Kidney (tissue), 14 donors: ENCODE measurements around the gene DZANK1. TPM values are rescaled to one million over a fixed set of nuclear protein-coding genes. Genes with fewer than 3 reads are reported as not detected.

Experiments
- DNase-seq, 5 donors: peaks; one replicate each; pipeline ENCODE4 v3.0.0-alpha.2; 2013 to 2020
- FAIRE-seq: peaks from 2 replicates; lab custom pipeline; 2012; peaks lifted over from hg19 to GRCh38; lab: Jason Lieb, UNC
- H3K27ac ChIP-seq, 2 donors: one replicate each; pipeline ENCODE4 v1.7.0; 2013; ENCODE audit warnings: low read depth in 2 of 2, low read length in 2 of 2, inconsistent platforms in 1 of 2
- H3K27me3 ChIP-seq: one replicate; pipeline ENCODE4 v1.7.1; 2013; ENCODE audit warnings: low read length, inconsistent platforms; ENCODE audit not compliant: control insufficient read depth, insufficient read depth
- H3K36me3 ChIP-seq, 3 donors: one replicate each; pipeline versions ENCODE4 v1.7.0 to v1.7.1; 2013; ENCODE audit warnings: low read length in 3 of 3, control low read depth in 1 of 3, inconsistent platforms in 1 of 3; ENCODE audit not compliant: insufficient read depth in 3 of 3, control insufficient read depth in 2 of 3
- H3K4me1 ChIP-seq, 3 donors: one replicate each; pipeline versions ENCODE4 v1.7.0 to v1.7.1; 2013; ENCODE audit warnings: low read length in 3 of 3, inconsistent platforms in 1 of 3, low read depth in 1 of 3; ENCODE audit not compliant: control insufficient read depth in 2 of 3, insufficient read depth in 2 of 3
- H3K4me3 ChIP-seq, 3 donors: one replicate each; pipeline versions ENCODE4 v1.7.0 to v1.8.1; 2013; ENCODE audit warnings: low read length in 3 of 3, control low read depth in 1 of 3, inconsistent platforms in 1 of 3
- H3K9ac ChIP-seq, 3 donors: one replicate each; pipeline versions ENCODE4 v1.7.0 to v1.7.1; 2013; ENCODE audit warnings: low read length in 3 of 3, control low read depth in 1 of 3, inconsistent platforms in 1 of 3
- H3K9me3 ChIP-seq, 3 donors: one replicate each; pipeline versions ENCODE4 v1.7.0 to v1.7.1; 2013; ENCODE audit warnings: low read length in 3 of 3, control low read depth in 1 of 3, inconsistent platforms in 1 of 3; ENCODE audit not compliant: control insufficient read depth in 2 of 3, insufficient read depth in 1 of 3
- CTCF ChIP-seq: IDR thresholded peaks from 3 replicates; pipeline ENCODE4 v1.5.1; 2012; ENCODE audit warnings: mild to moderate bottlenecking, moderate library complexity, borderline replicate concordance; ENCODE audit not compliant: insufficient read depth; ENCODE audit errors: extremely low read depth
- intact Hi-C: fragments of 100-400 bp; cut with DNase I; formaldehyde crosslinking; loops from one replicate; pipeline ENCODE4 v1.11.1; 2022
- polyA plus RNA-seq: library from polyadenylated mRNA; stranded (reverse); fragments of 350-450 nt; fragmentation: Illumina TruSeq; extraction: RNeasy Lipid Tissue Mini Kit (QIAGEN cat#74804); gene quantifications from one replicate; pipeline ENCODE4 v1.2.3, GENCODE V29; 2014; ENCODE audit warnings: low read depth, low replicate concordance; ENCODE audit not compliant: insufficient read depth
- total RNA-seq: library from RNA; stranded (reverse); fragmentation: NEBNext Ultra II Directional; extraction: Animal tissue kit (Norgen Biotek cat#: 25700); gene quantifications from one replicate; pipeline ENCODE4 v1.2.1, GENCODE V29; 2021
- donor health status: control.
- donor health status: control.
- donor health status: control.
- donor health status: control.
- donor health status: control.
- donor health status: DM: yes; HTN: yes; CAD: no.
- donor health status: Normal renal cell carcinoma (clear cell type).

Gene DZANK1
- total and polyA plus RNA-seq, 2 donors from 2014 or later = 3.9 to 6.2 TPM

DNA sequence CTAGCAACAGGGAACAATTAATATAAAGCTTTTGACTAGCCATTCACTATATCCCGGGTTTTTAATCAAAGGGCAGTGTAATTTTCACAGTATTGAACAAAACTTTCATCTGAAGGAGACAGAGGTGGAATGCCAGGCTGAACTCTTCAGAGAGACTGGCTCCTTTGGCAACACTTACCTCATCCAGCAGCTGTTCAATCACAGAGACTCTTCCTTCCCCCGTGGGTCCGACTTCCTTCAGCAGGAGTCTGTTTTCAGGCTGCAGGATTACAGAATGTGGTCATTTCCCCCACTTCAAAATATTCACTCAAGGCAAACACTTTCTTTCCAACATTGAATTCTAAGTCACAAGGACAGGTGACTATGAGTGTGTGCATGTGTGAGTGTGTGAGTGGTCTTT lies 76.6 kb downstream of the DZANK1 start:
- DNase-seq = no peak
- Histone ChIP-seq H3K4me1 (no peaks in the 10 kb centered on the region), H3K36me3 (peaks cover 0 to 5% (median 0%) of the 10 kb centered on the region in 3 donors), H3K27ac (no peak overlapping the region), H3K9me3 (no peaks in the 10 kb centered on the region), H3K27me3 (no peaks in the 10 kb centered on the region), H3K9ac (no peak overlapping the region), H3K4me3 (no peak overlapping the region)
- FAIRE-seq = no peak
- intact Hi-C loops = no loop called here
- TF ChIP-seq CTCF = no peak

DNA sequence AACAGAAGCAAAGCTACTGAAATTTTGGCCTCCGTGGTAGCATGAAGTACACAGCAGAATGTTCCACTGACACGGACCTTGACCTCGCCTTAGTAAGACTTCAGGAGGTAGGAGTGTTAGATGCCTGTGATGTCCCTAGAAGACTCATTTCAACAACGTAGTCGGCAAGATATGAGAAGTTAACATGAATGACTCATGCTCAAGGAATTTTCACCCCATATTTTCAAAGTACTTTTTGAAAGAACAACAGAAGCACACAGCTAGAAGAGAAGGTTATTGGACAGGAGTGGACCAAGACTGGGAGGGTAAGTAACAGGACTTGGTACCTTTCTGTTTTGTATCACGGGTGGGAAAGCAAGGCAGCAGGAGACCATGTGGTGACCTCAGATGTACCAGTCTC lies 78.0 kb downstream of the DZANK1 start:
- FAIRE-seq = no peak

GRCh38 chr20:18380908-18381529 lies 85.8 kb downstream of the DZANK1 start:
- no peak for FAIRE-seq
- Histone ChIP-seq H3K36me3 (peaks cover 0 to 5% (median 0%) of the 10 kb centered on the region in 3 donors), H3K4me3 (no peak overlapping the region), H3K4me1 (no peaks in the 10 kb centered on the region), H3K9me3 (no peaks in the 10 kb centered on the region), H3K27me3 (no peaks in the 10 kb centered on the region), H3K9ac (no peak overlapping the region), H3K27ac (no peak overlapping the region)
- intact Hi-C loops = no loop called here
- no peak for TF ChIP-seq CTCF
- DNase-seq = no peak

More for the DNA sequence above, 78.0 kb downstream of the DZANK1 start:
- Histone ChIP-seq H3K4me3 (no peak overlapping the region), H3K36me3 (peaks cover 0 to 5% (median 0%) of the 10 kb centered on the region in 3 donors), H3K27me3 (no peaks in the 10 kb centered on the region), H3K27ac (no peak overlapping the region), H3K9ac (no peak overlapping the region), H3K4me1 (no peaks in the 10 kb centered on the region), H3K9me3 (no peaks in the 10 kb centered on the region)
- no peak for TF ChIP-seq CTCF
- no peak for DNase-seq
- intact Hi-C loops = no loop called here
